ENCODE data around the gene NXN. TPM values are rescaled to one million over a fixed set of nuclear protein-coding genes. Genes with fewer than 3 reads are reported as not detected.
"Not testable (repeated sequence)": the region's sequence is repeated elsewhere in the genome, so short reads cannot be mapped to it uniquely, and the experiment has no call there.

NXN gene
- total RNA-seq, 4 donors from 2014 or later, result 10.6 to 222 (median 13.8) TPM

GRCh38 chr17:871751-872519, 107.6 kb downstream of the NXN start:
- no peak for DNase-seq

DNA sequence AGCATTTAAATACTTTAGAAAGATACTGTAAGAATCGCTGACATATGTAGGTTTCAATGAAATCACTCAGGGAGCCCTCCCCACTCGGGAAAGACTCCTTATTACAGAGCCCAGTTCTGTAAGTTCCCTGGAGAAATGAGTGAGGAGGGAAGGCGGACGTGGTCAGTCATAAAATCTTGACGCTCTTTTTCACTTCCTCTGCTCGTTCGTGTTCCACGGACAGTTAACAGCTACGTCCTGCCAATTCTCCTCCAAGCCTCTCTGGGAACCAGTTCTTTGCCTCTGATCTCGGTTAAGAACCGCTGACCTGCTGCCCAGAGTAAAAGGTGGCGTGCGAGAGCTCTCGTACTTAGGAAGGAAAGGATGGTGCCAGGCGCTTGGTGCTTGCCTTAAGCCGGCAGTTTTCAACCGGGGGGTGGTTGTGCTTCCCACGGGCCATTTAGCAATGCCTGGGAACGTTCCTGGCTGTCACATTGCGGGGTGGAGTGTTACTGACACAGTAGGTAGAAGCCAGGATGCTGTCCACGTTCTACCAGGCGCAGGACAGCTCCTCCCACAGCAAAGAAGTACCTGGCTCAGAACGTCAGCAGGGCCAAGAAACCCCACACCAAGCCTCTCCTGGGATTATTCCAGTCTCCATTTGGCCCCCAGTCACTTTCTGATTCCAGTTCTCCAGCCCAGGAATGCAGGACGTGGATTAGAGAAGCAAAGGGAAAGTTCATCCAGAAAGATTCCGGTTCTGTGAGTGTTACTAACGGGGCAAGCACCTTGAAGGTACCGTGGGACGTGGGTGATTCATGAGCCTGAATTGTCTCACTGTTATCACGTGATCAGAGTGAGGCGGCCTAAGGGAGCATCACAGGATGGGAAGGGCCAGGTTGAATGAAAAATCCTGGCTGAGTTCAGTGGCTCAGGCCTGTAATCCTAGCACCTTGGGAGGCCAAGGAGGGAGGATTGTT, 109.7 kb downstream of the NXN start:
- in situ Hi-C loops (cut with MboI; ENCODE audit: low pct_ligation_motif_present in 1 of 4, low pct_unique_long_range_greater_than_20kb in 1 of 4, low sequenced_read_pairs in 3 of 4), result no loop called here
- peaks cover 13 to 30% (median 16%) of the 10 kb centered on the region in 4 donors for H3K4me1 ChIP-seq
- H3K9me3 ChIP-seq, result no peaks in the 10 kb centered on the region
- intact Hi-C loops (cut with DNase I; ENCODE audit: low total_unique reads), result no loop called here
- no peak for DNase-seq
- 40 to 71% methylated on average over 1 to 30 of the region's 30 CpGs for WGBS, 2 donors (ENCODE audit: low coverage in 1 of 2)
- no peaks in the 10 kb centered on the region for H3K27me3 ChIP-seq
- H3K27ac ChIP-seq, result peak overlapping the region; percentile 80 to 88 (median 84)
- H3K4me3 ChIP-seq, result no peak overlapping the region
- H3K36me3 ChIP-seq, result no peaks in the 10 kb centered on the region
- TF ChIP-seq POLR2AphosphoS5 (IDR thresholded peaks at IDR 0.05), result no peak
- TF ChIP-seq EP300 (IDR thresholded peaks at IDR 0.05; ENCODE audit: low read depth), result no peak
- TF ChIP-seq, protein P1, sequence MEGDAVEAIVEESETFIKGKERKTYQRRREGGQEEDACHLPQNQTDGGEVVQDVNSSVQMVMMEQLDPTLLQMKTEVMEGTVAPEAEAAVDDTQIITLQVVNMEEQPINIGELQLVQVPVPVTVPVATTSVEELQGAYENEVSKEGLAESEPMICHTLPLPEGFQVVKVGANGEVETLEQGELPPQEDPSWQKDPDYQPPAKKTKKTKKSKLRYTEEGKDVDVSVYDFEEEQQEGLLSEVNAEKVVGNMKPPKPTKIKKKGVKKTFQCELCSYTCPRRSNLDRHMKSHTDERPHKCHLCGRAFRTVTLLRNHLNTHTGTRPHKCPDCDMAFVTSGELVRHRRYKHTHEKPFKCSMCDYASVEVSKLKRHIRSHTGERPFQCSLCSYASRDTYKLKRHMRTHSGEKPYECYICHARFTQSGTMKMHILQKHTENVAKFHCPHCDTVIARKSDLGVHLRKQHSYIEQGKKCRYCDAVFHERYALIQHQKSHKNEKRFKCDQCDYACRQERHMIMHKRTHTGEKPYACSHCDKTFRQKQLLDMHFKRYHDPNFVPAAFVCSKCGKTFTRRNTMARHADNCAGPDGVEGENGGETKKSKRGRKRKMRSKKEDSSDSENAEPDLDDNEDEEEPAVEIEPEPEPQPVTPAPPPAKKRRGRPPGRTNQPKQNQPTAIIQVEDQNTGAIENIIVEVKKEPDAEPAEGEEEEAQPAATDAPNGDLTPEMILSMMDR (IDR thresholded peaks at IDR 0.05), result no peak
- TF ChIP-seq POLR2A (IDR thresholded peaks at IDR 0.05), result no peak

More at GRCh38 chr17:871751-872519, 107.6 kb downstream of the NXN start:
- H3K4me3 ChIP-seq, result no peak overlapping the region
- no peaks in the 10 kb centered on the region for H3K27me3 ChIP-seq
- TF ChIP-seq POLR2AphosphoS5 (IDR thresholded peaks at IDR 0.05) (no peak), EP300 (IDR thresholded peaks at IDR 0.05; ENCODE audit: low read depth) (no peak), POLR2A (IDR thresholded peaks at IDR 0.05) (no peak)
- TF ChIP-seq, protein P1 (IDR thresholded peaks at IDR 0.05), result no peak
- peak overlapping the region; percentile 43 to 88 (median 84) for H3K27ac ChIP-seq
- no peaks in the 10 kb centered on the region for H3K9me3 ChIP-seq
- WGBS, 2 donors (ENCODE audit: low coverage in 1 of 2), result 46 to 58% methylated on average over 9 of the region's 9 CpGs
- no peaks in the 10 kb centered on the region for H3K36me3 ChIP-seq
- H3K4me1 ChIP-seq, result peaks cover 11 to 30% (median 15%) of the 10 kb centered on the region in 4 donors
- in situ Hi-C loops (cut with MboI; ENCODE audit: low pct_ligation_motif_present in 1 of 4, low pct_unique_long_range_greater_than_20kb in 1 of 4, low sequenced_read_pairs in 3 of 4), result no loop called here
- intact Hi-C loops (cut with DNase I; ENCODE audit: low total_unique reads), result no loop called here

GRCh38 chr17:869086-869485, 110.5 kb downstream of the NXN start:
- 33 to 63% methylated on average over 2 to 7 of the region's 7 CpGs for WGBS, 2 donors (ENCODE audit: low coverage in 1 of 2)
- peak; percentile 30 to 55 (median 46) for TF ChIP-seq POLR2AphosphoS5 (IDR thresholded peaks at IDR 0.05)
- TF ChIP-seq EP300 (IDR thresholded peaks at IDR 0.05; ENCODE audit: low read depth), result no peak
- Histone ChIP-seq H3K9me3 (no peaks in the 10 kb centered on the region), H3K4me3 (no peak overlapping the region), H3K27me3 (no peaks in the 10 kb centered on the region), H3K4me1 (peaks cover 13 to 30% (median 16%) of the 10 kb centered on the region in 4 donors), H3K27ac (peak overlapping the region; percentile 80 to 88 (median 84)), H3K36me3 (no peaks in the 10 kb centered on the region)
- intact Hi-C loops (cut with DNase I; ENCODE audit: low total_unique reads) (no loop called here), in situ Hi-C loops (cut with MboI; ENCODE audit: low pct_ligation_motif_present in 1 of 4, low pct_unique_long_range_greater_than_20kb in 1 of 4, low sequenced_read_pairs in 3 of 4) (no loop called here)
- peak; percentile 55 for DNase-seq

- intact Hi-C loops (cut with DNase I; ENCODE audit: low total_unique reads) (no loop called here), in situ Hi-C loops (cut with MboI; ENCODE audit: low pct_ligation_motif_present in 1 of 4, low pct_unique_long_range_greater_than_20kb in 1 of 4, low sequenced_read_pairs in 3 of 4) (no loop called here)
- H3K9me3 ChIP-seq, result no peaks in the 10 kb centered on the region
- peak overlapping the region; percentile 80 to 88 (median 84) for H3K27ac ChIP-seq
- TF ChIP-seq, protein P1 (IDR thresholded peaks at IDR 0.05), result no peak
- TF ChIP-seq POLR2AphosphoS5 (IDR thresholded peaks at IDR 0.05) (no peak), POLR2A (IDR thresholded peaks at IDR 0.05) (no peak), EP300 (IDR thresholded peaks at IDR 0.05; ENCODE audit: low read depth) (no peak)
- H3K36me3 ChIP-seq, result no peaks in the 10 kb centered on the region
- DNase-seq, result no peak
- no peaks in the 10 kb centered on the region for H3K27me3 ChIP-seq
- H3K4me1 ChIP-seq, result peaks cover 13 to 30% (median 16%) of the 10 kb centered on the region in 4 donors
- no peak overlapping the region for H3K4me3 ChIP-seq
- 67 to 75% methylated on average over 4 to 13 of the region's 13 CpGs for WGBS, 2 donors (ENCODE audit: low coverage in 1 of 2)
Observed at GRCh38 chr17:867896-868489, 111.6 kb downstream of the NXN start.

GRCh38 chr17:867238-867637, 112.3 kb downstream of the NXN start:
- DNase-seq; H3K27me3 ChIP-seq; intact Hi-C loops (cut with DNase I; ENCODE audit: low total_unique reads); in situ Hi-C loops (cut with MboI; ENCODE audit: low pct_ligation_motif_present in 1 of 4, low pct_unique_long_range_greater_than_20kb in 1 of 4, low sequenced_read_pairs in 3 of 4); H3K4me3 ChIP-seq; H3K36me3 ChIP-seq; H3K9me3 ChIP-seq: not testable (repeated sequence)
- Histone ChIP-seq H3K27ac (peak overlapping the region; percentile 80 to 88 (median 84)), H3K4me1 (peaks cover 13 to 29% (median 17%) of the 10 kb centered on the region in 4 donors)
- WGBS, 2 donors (ENCODE audit: low coverage in 1 of 2), result 60 to 73% methylated on average over 1 to 5 of the region's 10 CpGs

All from transverse colon (tissue), 4 donors.